Measurements from ENCODE around the gene SAMD4B.
"Not testable (repeated sequence)": the region's sequence is repeated elsewhere in the genome, so short reads cannot be mapped to it uniquely, and the experiment has no call there.

The SAMD4B gene

DNA sequence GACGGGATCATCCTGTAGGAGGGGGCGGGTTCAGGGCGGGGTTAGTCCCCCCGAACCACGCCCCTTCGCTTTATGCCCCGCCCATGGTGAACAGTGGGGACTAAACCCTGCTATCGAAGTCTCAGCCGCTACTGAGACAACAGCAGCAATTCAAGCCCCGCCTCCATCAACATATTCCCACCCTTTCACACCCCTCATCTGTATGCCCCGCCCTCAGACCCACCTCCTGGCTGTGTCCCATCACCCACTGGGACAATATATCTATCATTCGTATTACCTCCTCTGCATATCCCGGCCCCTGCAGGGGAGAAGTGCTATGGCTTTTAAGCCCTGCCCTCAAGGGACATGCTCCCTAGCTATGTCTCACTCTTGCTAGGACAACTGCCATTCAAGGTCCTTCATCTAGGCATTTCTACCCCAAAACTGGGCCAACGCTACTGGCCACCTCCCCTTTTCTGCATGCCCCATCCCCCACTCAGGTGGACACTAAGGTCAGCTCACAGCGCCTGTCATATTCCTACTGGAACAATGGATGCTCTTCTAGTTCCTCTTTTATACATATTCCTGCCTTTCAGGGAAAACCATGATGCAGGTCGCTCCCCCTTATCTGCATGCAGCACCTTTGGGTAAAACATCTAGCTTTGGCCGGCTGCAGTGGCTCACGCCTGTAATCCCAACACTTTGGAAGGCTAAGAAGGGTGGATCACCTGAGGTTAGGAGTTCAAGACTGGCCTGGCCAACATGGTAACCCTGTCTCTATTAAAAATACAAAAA, 33.5 kb upstream of the SAMD4B start:
- DNase-seq, result no peak
- in situ Hi-C loops (cut with HindIII; ENCODE audit: low pct_ligation_motif_present, low pct_unique_long_range_greater_than_20kb, low sequenced_read_pairs), result no loop called here

DNA sequence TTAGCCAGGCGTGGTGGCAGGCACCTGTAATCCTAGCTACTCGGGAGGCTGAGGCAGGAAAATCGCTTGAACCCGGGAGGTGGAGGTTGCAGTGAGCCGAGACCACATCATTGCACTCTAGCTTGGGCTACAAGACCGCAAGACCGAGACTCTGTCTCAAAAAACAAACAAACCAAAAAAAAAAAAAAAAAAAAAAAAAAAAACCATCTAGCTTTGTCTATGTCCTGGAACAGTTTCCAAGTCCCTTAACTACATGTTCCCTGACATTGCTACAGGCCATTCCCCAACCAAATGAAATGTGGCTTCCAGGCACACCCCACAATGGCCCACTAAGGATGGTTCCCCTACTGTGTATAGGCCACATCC, 32.9 kb upstream of the SAMD4B start:
- DNase-seq; in situ Hi-C loops (cut with HindIII; ENCODE audit: low pct_ligation_motif_present, low pct_unique_long_range_greater_than_20kb, low sequenced_read_pairs): not testable (repeated sequence)

DNA sequence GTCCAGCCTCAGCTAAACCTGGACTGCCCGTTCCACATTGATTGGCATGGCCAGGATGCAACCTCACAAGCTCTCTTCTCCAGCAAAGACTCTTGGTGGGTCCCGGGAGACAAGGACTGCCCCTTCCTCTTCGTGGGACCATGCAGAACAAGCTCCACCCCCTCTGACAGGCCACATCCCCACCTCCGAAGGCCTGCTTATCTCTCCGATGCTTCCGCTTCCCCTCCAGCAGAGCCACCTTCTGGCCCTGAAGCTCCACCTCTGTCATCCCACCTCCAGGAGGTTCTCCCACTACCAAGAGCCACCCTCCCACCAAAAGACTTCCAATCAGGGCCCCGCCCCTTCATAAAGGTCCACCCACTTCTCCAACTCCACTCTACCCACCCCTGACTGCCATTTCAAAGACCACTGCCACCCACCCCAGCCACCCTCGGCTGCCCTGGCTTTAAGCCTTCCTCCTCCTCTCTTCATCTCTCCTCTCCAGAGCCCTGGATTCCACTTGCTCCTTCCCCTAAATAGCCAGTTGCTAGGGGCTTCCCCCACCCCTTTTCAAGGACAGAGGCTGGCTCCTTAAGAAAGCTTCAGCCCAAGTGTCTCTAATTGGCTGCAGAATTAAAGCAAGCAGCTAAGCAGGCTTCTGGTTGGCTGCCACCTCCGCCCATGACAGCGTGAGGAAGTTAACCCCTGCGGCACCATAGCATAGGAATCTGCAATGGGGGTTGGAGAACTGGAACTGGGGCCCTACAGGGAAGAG, 31.5 kb upstream of the SAMD4B start:
- no peak for DNase-seq
- in situ Hi-C loops (cut with HindIII; ENCODE audit: low pct_ligation_motif_present, low pct_unique_long_range_greater_than_20kb, low sequenced_read_pairs), result no loop called here

DNA sequence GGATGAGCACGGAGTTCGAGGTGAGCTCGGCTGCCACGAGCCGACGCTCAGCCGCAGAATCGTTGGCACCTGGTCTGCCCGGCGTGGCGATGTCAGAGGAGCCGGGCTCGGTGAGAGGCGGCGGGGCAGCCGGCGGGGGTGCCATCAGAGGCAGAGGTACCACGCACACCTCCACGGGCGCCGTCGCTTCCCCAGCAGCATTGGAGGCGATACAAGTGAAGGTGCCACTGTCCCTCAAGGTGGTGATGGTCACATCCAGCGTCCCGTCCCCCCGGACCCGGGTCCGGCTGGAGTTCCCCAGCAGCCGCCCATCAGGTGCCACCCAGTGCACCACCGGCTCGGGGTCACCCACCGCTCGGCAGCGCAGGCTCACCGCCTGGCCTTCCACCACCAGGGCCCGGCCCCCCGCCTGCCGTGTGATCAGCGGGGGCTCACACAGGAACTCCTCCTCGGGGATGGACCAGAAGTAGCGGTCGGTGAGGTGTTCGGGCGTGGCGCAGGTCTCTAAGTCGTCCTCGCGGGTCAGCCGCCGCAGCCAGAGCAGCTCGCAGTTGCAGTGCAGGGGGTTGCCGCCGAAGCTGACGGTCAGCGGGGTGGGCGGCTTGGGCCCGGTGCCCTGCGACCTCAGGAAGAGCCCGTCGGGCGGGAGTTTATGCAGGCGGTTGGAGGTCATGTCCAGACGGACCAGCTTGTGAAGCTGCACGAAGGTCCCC, 28.0 kb upstream of the SAMD4B start:
- no peak for DNase-seq
- in situ Hi-C loops (cut with HindIII; ENCODE audit: low pct_ligation_motif_present, low pct_unique_long_range_greater_than_20kb, low sequenced_read_pairs), result no loop called here

DNA sequence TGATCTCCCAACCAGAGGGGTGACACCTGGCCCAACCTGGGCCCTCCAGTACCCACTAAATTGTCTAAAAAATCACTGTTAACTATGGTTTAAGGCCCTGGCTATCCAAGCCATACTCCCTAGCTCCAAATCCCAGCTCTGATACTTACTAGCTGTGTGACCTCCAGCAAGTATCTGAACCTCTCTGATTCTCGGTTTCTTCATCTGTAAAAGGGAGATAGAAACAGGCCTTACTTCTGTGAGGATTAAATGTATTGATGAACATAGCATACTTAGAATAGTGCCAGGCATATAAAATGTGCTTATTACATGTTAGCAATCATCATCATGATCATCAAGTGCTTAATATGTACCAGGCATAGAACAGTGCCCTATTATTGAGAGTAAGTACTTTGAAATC, 26.3 kb upstream of the SAMD4B start:
- in situ Hi-C loops (cut with HindIII; ENCODE audit: low pct_ligation_motif_present, low pct_unique_long_range_greater_than_20kb, low sequenced_read_pairs), result no loop called here
- no peak for DNase-seq

DNA sequence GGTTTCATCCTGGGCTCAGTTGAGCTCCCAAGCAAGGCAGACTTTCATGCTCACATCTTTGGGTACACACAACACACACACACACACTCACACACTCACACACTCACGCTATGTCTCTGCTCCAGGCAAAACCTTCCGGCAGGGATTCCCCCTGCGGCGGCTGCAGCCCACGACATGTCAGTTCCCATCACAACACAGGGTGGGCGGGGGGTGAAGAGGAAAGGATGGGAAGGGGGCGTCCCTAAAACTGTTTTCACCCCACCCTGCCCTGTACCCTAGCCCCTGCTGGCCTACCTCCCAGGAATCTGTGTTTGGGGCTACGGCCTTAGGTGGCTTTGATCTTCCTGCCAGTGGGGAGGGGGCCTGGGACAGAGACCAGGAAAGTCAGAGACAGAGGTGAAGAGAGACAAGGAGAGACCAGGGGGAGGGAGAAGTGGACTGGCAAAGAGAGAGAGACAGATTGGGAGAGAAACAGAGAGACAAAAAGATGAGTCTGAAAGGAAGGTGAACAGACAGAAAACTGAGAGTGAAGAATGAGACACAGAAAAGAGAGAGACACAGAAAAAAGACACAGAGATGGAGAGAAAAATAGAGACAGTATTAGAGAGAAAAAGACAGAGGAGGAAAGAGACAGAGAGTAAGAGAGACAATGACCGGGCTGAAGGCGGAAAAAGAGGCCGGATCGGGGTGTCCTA, 25.4 kb upstream of the SAMD4B start:
- in situ Hi-C loops (cut with HindIII; ENCODE audit: low pct_ligation_motif_present, low pct_unique_long_range_greater_than_20kb, low sequenced_read_pairs), result no loop called here
- DNase-seq, result no peak

DNA sequence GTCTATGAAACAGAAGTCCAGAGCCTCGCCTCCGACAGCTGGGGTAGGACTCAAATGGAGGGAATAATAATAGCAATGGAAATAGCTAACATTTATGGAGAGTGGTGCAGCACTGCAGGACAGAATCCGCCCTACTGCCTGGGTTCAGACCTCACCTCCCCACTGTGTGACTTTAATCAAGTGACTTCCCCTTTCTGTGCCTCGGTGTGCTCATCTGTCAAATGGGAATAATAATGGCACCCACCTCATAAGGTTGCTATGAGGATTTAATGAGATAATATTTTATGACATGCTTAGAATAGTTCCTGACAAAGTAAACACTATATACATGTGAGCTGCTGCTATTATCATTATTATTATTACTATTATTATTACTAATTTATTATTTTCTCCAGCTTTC, 24.7 kb upstream of the SAMD4B start:
- in situ Hi-C loops (cut with HindIII; ENCODE audit: low pct_ligation_motif_present, low pct_unique_long_range_greater_than_20kb, low sequenced_read_pairs), result no loop called here
- DNase-seq, result no peak

DNA sequence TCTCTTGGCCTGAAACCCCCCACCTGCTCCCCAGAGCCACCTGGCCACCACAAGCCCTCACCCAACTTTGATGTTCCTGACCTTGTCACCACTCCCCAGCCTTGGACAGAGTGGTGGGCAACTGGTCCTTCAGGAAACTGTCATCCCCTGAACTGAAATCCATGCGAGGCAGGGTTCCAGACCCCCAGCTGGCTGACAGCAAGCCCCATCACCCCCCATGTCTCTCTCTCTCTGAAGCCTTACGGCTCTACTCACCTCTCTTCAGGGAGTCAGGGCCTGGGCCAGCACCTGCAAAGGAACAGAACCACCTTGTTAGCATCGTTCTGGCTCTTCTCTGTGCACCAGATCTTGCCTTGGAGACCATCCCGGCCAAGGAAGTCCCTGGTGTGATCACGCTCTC, 24.1 kb upstream of the SAMD4B start:
- no peak for DNase-seq
- in situ Hi-C loops (cut with HindIII; ENCODE audit: low pct_ligation_motif_present, low pct_unique_long_range_greater_than_20kb, low sequenced_read_pairs), result no loop called here

DNA sequence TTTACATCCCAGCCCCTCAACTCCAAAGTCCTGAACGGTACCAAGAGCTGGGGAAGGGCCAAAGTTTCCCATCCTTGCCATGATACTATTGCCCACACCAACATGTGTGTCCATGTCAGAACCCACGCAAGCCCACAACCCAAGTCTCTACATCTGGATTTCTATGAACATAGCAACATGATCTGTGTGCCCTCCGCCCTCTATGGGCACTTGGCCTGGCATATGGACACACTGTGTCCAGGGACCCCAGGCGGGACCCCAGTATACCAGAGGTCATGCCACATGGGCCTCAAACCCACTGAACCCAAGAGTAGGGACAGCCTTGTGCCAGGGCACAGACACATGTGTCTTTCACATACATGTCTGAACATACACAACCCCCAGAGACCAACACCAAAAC, 23.5 kb upstream of the SAMD4B start:
- in situ Hi-C loops (cut with HindIII; ENCODE audit: low pct_ligation_motif_present, low pct_unique_long_range_greater_than_20kb, low sequenced_read_pairs), result no loop called here

DNA sequence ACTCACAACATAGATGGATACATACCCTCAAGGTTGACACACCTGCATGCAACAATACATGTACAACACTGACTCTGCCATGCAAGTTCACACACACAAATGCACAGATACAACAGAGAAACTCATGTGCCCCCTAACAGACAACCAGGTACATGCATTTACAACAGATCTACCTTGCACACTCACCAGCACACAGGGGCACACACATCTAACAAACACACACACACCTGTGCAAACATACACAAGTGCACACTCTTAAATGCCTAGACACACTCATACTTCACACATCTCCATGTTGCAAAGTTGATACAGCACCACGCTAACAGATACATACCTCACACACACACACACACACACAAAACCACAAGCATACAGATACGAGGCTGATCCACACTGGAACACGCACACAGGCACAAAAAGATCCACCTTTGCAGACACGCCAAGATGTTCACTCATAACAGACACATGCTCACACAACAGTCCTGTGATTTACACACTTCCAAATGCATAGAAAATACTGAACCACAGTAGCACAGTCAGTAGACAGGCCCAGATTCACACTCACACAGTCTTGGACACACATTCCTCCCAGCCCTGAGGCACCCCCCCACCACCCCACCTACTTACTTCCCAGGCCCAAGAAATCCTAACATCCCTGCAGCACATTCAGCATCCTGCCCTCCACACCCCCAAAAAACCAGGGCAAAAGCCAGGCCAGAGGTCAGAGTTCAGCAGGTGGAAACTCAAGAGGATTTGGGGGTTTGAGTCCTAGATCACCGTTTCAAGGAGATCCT, 22.9 kb upstream of the SAMD4B start:
- DNase-seq, result no peak
- in situ Hi-C loops (cut with HindIII; ENCODE audit: low pct_ligation_motif_present, low pct_unique_long_range_greater_than_20kb, low sequenced_read_pairs), result no loop called here

More for the DNA sequence above, 23.5 kb upstream of the SAMD4B start:
- no peak for DNase-seq

DNA sequence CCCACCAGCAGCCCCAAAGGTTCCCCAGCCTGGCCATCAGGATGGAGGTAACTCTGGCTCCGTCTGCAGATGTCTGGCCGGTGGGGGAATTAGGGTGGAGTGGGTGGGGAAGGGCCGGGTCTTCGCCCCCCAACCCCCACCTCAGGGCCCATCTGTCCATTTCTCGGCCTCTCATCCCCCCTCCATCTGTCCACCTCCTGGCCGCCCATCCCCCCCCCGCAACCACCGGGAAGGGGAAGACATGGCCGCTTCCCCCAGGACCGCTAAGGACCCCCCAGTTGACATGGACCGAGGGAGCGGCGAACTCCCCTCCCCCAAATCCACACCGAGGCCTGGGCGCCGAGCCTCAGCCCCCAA, 22.4 kb upstream of the SAMD4B start:
- DNase-seq, result no peak
- in situ Hi-C loops (cut with HindIII; ENCODE audit: low pct_ligation_motif_present, low pct_unique_long_range_greater_than_20kb, low sequenced_read_pairs), result no loop called here

DNA sequence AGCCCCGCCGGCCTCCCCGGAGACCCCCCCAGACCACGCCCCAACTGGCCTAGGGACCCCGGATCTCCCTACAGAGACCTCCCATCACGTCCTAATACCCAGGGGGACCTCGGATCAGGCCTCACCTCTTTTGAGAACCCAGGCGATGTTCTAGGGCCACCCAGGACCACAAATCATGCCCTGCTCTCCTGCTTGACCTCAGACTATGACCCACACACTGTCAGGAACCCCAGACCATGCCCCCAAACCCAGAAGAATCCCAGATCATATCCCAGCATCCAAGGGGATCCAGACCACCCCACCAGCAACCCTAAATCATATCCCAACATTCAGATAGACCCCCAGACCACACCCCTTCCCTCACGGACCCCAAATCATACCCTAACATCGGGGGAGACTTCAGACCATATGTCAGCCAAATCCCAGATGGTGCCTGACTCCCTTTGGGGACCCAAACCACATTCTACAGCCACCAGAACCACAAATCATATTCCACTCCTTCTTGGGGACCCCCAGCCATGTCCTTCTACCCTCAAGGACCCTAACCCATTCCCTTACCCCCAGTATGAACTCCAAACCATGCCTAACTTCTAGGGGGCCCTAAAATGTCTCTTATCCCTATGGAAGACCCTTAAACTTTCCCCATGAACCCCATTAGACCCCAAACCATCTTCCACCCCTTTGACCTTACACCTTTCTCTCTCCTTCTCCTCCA, 20.9 kb upstream of the SAMD4B start:
- in situ Hi-C loops (cut with HindIII; ENCODE audit: low pct_ligation_motif_present, low pct_unique_long_range_greater_than_20kb, low sequenced_read_pairs), result no loop called here
- no peak for DNase-seq

DNA sequence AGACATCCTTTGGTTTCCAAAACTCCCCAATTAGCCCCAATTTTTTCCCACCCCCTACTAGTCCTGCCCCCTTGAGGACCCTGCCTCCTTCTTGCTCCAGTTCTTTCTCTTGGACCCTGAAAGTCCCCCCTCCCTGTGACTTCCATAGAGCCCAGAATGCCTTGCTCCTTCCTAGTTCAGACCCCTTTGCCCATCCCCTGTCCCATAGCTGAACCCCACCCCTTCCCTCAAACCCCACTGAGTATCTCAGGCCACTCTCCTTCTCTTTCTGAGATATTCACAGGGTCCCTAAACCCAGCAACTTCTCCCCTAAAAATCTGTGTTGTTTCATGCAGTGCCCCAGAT, 20.4 kb upstream of the SAMD4B start:
- DNase-seq, result no peak
- in situ Hi-C loops (cut with HindIII; ENCODE audit: low pct_ligation_motif_present, low pct_unique_long_range_greater_than_20kb, low sequenced_read_pairs), result no loop called here

DNA sequence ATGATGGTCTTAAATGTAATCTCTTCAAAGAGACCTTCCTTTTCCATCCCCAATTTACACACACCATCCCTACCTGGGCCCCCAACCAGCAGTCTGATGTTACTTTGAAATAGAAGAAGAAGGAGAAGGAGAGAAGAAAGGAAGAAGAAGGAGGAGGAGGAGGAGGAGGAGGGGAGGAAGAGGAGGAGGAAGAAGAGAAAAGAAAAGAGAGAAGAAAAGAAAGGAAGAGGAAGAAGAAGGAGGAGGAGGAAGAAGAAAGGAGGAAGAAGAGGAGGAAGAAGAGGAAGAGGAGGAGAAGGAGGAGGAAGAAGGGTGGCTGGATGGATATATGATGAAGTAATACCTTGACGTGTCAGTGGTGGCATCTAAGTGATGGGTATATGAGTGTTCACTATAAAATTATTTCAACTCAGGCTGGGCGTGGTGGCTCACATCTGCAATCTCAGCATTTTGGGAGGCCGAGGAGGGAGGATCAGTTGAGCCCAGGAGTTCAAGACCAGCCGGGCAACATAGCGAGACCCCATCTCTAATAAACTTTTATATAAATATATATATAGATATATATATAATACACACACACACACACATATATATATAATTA, 17.9 kb upstream of the SAMD4B start:
- in situ Hi-C loops (cut with HindIII; ENCODE audit: low pct_ligation_motif_present, low pct_unique_long_range_greater_than_20kb, low sequenced_read_pairs), result no loop called here
- DNase-seq, result no peak

DNA sequence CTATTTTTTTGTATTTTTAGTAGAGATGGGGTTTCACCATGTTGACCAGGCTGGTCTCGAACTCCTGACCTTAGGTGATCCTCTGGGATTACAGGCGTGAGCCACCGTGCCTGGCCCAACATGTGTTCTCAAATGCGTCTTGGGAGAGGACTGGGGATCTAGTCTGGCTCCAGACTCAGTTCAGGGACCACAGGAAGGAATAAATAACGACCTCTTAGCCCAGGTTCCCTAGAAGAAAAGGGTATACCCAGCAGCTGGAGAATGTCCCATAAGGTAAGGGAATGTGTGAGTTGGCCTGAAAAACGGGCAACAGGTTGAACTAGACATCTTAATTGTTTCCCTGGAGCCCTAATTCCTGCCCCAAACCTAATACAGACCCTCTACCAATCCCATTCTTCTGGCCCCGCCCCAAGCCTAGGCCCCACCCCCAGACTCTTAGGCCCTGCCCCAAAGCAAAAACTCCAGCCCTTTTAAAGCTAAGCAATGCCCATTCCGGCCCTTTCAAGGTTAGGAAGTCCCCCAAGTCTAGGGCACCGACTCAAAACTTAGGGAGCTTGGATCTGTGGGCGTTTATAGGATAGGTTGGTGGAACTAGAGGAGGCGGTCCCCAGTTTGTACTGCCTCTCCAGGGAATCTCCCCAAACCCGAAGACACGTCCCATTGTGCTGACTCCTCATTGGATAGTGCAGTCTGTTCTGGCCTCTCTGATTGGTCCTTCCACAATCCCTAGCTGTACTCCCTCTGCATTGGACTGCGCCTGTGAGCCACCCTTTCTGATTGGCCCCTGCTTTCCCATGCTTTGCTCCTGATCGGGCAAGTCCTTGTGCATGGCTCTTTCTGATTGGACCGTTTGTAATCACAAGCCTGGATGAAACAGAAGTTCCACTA, 16.2 kb upstream of the SAMD4B start:
- peak; percentile 19 for DNase-seq
- in situ Hi-C loops (cut with HindIII; ENCODE audit: low pct_ligation_motif_present, low pct_unique_long_range_greater_than_20kb, low sequenced_read_pairs), result no loop called here

DNA sequence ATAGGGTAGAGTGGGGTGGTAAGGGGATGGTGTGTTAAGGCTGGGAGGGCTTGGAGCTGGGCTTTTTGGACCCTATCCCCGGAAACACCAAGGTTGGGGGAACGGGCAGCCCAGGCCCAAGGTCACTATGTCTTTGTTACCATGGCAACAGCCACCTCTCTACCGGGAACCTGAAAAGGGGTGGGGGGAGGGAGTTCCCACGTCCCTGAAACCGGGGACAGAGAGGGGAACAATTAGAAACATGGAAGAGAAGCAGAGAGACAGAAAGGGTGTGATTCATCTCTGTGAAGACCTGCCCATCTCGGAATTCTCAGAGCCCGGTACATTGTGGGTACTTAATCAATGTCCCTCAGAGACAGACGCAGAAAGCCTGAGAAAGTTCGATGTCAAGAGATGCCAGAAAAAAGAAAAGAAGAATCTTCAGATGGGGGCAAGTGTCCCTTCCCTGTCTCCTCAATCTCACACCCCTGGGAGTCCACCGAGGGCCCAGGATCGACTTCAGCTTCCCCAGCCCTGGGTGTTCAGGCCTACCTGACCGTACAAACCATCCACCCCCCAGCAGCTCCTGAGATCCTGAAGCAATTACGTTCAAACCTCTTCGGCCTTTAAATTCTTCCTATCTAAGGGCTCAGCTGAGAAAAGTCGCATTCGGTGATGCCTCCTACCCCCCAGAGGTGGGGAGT, 14.7 kb upstream of the SAMD4B start:
- no peak for DNase-seq
- in situ Hi-C loops (cut with HindIII; ENCODE audit: low pct_ligation_motif_present, low pct_unique_long_range_greater_than_20kb, low sequenced_read_pairs), result no loop called here

All from ACHN (cell line).